ENCODE measurements around the gene KRTAP3-3. TPM values are rescaled to one million over a fixed set of nuclear protein-coding genes. Genes with fewer than 3 reads are reported as not detected.

Gene KRTAP3-3
- total RNA-seq, 1 donor from 2014 or later: not detected

DNA sequence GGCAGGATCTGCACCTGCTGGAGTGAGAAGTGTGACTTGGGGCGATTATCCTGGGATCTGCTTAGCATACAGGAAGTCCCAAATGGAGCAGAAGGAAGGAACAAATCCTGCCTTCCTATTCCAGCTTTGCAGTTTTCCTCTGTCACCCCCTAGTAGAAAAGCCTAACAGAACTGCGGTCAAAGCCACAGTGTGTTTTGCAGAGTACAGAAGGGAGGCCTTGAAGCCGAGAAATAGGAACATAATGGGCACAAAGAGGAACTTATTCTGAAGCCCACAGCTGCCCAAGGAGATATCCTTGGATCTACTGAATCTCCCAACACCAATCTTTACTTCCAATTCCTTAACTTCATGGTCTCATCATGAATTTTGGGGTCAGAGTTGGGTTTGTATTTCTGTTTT, 24.6 kb upstream of the KRTAP3-3 start:
- TF ChIP-seq, protein P1, sequence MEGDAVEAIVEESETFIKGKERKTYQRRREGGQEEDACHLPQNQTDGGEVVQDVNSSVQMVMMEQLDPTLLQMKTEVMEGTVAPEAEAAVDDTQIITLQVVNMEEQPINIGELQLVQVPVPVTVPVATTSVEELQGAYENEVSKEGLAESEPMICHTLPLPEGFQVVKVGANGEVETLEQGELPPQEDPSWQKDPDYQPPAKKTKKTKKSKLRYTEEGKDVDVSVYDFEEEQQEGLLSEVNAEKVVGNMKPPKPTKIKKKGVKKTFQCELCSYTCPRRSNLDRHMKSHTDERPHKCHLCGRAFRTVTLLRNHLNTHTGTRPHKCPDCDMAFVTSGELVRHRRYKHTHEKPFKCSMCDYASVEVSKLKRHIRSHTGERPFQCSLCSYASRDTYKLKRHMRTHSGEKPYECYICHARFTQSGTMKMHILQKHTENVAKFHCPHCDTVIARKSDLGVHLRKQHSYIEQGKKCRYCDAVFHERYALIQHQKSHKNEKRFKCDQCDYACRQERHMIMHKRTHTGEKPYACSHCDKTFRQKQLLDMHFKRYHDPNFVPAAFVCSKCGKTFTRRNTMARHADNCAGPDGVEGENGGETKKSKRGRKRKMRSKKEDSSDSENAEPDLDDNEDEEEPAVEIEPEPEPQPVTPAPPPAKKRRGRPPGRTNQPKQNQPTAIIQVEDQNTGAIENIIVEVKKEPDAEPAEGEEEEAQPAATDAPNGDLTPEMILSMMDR (IDR thresholded peaks at IDR 0.05): no peak
- Mint-ChIP-seq H3K27ac (ENCODE audit: unreplicated experiment) (no peak overlapping the region), H3K4me1 (ENCODE audit: unreplicated experiment) (peaks cover 6% of the 10 kb centered on the region), H3K27me3 (ENCODE audit: unreplicated experiment) (no peaks in the 10 kb centered on the region), H3K9me3 (ENCODE audit: unreplicated experiment) (peaks cover 6% of the 10 kb centered on the region), H3K4me3 (ENCODE audit: unreplicated experiment) (no peak overlapping the region), H3K36me3 (ENCODE audit: unreplicated experiment) (peaks cover 2% of the 10 kb centered on the region)
- DNase-seq (ENCODE audit: extremely low spot score, unreplicated experiment): no peak

DNA sequence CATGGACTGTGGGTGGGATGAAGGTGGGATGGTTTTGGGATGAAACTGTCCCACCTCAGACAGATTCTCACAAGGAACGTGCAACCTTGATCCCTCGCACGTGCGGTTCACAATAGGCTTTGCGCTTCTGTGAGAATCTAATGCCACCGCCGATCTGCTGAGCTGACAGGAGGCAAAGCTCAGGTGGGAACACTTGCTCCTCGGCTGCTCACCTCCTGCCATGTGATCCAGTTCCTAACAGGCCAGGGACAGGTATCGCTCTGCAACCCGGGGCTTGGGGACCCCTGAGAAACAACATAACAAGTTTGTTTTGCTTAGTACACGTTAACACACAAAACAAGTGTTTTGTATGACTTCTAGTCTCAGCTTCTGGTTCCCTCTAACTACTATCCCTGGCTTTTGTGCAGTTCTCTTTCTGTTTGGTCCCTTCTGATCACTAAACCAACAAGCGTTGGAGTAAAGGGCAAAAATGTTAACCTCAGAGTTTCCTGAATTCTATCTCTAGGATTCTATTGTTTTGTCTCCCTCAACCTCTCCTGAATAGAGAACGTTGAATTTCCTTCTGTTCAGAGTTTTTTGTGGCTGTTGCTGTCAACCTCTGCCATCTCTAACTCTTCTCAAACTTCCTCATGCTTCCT, 22.7 kb upstream of the KRTAP3-3 start:
- Mint-ChIP-seq H3K9me3 (ENCODE audit: unreplicated experiment) (peaks cover 5% of the 10 kb centered on the region), H3K27ac (ENCODE audit: unreplicated experiment) (no peak overlapping the region), H3K4me3 (ENCODE audit: unreplicated experiment) (no peak overlapping the region), H3K27me3 (ENCODE audit: unreplicated experiment) (no peaks in the 10 kb centered on the region), H3K36me3 (ENCODE audit: unreplicated experiment) (peaks cover 2% of the 10 kb centered on the region), H3K4me1 (ENCODE audit: unreplicated experiment) (peaks cover 7% of the 10 kb centered on the region)
- TF ChIP-seq, protein P1 (IDR thresholded peaks at IDR 0.05): no peak
- no peak for DNase-seq (ENCODE audit: extremely low spot score, unreplicated experiment)

DNA sequence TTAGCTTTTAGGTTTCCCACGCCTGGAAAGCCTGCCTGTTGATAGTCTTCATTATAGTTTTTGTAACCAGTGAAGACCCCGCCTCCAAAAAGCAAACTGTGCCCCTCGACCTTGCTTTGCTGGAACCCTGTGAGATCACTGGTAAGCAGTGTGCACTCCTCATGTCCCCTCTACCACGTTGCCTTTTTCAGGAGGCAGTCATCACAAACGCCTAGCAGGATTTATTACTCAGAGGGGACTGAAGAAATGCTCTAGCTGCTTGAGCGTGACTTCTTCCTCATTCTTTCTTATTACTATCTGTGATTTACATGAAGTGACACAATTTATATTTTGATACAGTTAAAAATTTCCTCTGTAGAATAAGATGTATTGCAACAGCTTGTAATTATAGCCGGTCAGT, 21.5 kb upstream of the KRTAP3-3 start:
- TF ChIP-seq, protein P1 (IDR thresholded peaks at IDR 0.05): no peak
- H3K27me3 Mint-ChIP-seq (ENCODE audit: unreplicated experiment): no peaks in the 10 kb centered on the region
- peaks cover 2% of the 10 kb centered on the region for H3K36me3 Mint-ChIP-seq (ENCODE audit: unreplicated experiment)
- peaks cover 7% of the 10 kb centered on the region for H3K4me1 Mint-ChIP-seq (ENCODE audit: unreplicated experiment)
- H3K9me3 Mint-ChIP-seq (ENCODE audit: unreplicated experiment): no peaks in the 10 kb centered on the region
- DNase-seq (ENCODE audit: extremely low spot score, unreplicated experiment): no peak
- no peak overlapping the region for H3K27ac Mint-ChIP-seq (ENCODE audit: unreplicated experiment)
- no peak overlapping the region for H3K4me3 Mint-ChIP-seq (ENCODE audit: unreplicated experiment)

DNA sequence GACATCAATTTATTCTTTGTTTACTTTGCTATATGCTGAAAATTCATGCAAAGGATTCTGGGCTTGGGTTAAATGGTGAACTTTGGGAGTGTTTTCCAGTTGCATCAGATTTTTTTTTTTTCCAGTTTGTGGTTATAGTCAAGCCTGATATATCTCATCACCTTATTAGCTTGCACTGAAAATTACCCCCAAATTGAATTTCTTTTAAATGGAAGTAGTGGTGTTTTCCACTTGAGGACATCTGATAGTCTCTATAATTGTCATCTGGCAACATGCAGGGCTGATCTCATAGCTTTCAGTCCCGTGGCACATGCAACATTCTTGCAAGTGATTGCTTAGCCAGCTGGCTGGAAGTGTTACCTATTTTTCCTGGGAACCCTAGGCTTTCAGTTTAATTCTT, 19.6 kb upstream of the KRTAP3-3 start:
- TF ChIP-seq, protein P1 (IDR thresholded peaks at IDR 0.05): no peak
- Mint-ChIP-seq H3K27ac (ENCODE audit: unreplicated experiment) (no peak overlapping the region), H3K9me3 (ENCODE audit: unreplicated experiment) (no peaks in the 10 kb centered on the region), H3K4me1 (ENCODE audit: unreplicated experiment) (peaks cover 4% of the 10 kb centered on the region), H3K27me3 (ENCODE audit: unreplicated experiment) (no peaks in the 10 kb centered on the region), H3K36me3 (ENCODE audit: unreplicated experiment) (peaks cover 2% of the 10 kb centered on the region), H3K4me3 (ENCODE audit: unreplicated experiment) (no peak overlapping the region)
- no peak for DNase-seq (ENCODE audit: extremely low spot score, unreplicated experiment)

DNA sequence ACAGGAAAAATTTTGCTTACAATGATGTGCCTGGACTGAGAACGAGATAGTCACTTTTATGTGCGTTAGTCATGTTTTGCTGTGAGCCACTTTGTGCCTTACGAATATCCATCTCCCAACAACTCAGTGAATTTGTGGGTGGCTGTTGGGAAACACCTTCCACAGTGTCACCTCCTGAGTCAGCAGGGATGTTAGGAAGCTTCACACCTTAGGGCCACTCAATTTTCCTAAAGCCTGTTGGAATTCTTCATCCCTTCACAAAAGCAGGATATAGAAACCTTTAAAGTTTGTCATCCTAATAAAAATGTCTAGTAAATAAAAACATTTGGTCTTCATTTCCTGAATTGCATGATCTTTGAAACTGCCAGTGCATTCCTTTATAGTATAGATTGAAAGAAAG, 19.2 kb upstream of the KRTAP3-3 start:
- peaks cover 2% of the 10 kb centered on the region for H3K36me3 Mint-ChIP-seq (ENCODE audit: unreplicated experiment)
- DNase-seq (ENCODE audit: extremely low spot score, unreplicated experiment): no peak
- H3K27me3 Mint-ChIP-seq (ENCODE audit: unreplicated experiment): no peaks in the 10 kb centered on the region
- TF ChIP-seq, protein P1 (IDR thresholded peaks at IDR 0.05): no peak
- H3K27ac Mint-ChIP-seq (ENCODE audit: unreplicated experiment): no peak overlapping the region
- no peak overlapping the region for H3K4me3 Mint-ChIP-seq (ENCODE audit: unreplicated experiment)
- no peaks in the 10 kb centered on the region for H3K9me3 Mint-ChIP-seq (ENCODE audit: unreplicated experiment)
- H3K4me1 Mint-ChIP-seq (ENCODE audit: unreplicated experiment): peaks cover 4% of the 10 kb centered on the region

All from osteocyte (in vitro differentiated cells).